Measurements from ENCODE around the gene CEBPG. TPM values are rescaled to one million over a fixed set of nuclear protein-coding genes. Genes with fewer than 3 reads are reported as not detected.

Gene CEBPG
- total RNA-seq, 1 experiment from 2014 or later, result 33.4 TPM

- Histone ChIP-seq H3K4me3 (no peak overlapping the region), H2AFZ (no peak overlapping the region), H3K36me3 (ENCODE audit: low read depth) (no peaks in the 10 kb centered on the region), H3K4me1 (replicated peaks; ENCODE audit: insufficient read depth) (no peaks in the 10 kb centered on the region), H3K27ac (no peak overlapping the region), H3K9me3 (ENCODE audit: insufficient read depth, low read depth) (peaks cover 10% of the 10 kb centered on the region; the same call in 1 of the 2 replicates), H3K79me2 (ENCODE audit: low read depth) (no peaks in the 10 kb centered on the region), H4K20me1 (ENCODE audit: insufficient read depth) (no peaks in the 10 kb centered on the region), H3K4me2 (no peak overlapping the region), H3K27me3 (ENCODE audit: insufficient read depth, low read depth) (peaks cover 26% of the 10 kb centered on the region), H3K9me2 (ENCODE audit: insufficient read depth) (no peaks in the 10 kb centered on the region), H3F3A (ENCODE audit: insufficient read depth, low read depth) (no peaks in the 10 kb centered on the region)
- intact Hi-C loops (cut with micrococcal nuclease; ENCODE audit: unreplicated experiment), result no loop called here
- ChIA-PET CTCF (no interaction called here), POLR2A (ENCODE audit: unreplicated experiment) (interaction anchor here (0.7 kb wide), 1 partner anchor 18 kb away, joined by 4 read pairs; no protein-coding TSS in a partner anchor)
- BruUV-seq (replicated peaks), result no TSS peak
- DNase-seq, result no peak
- TF ChIP-seq CTCF (conservative IDR thresholded peaks at IDR 0.05) (no peak), EZH2 (IDR thresholded peaks at IDR 0.05; ENCODE audit: low read depth) (no peak)
Measured at GRCh38 chr19:33357556-33357955, 16.0 kb upstream of the CEBPG start.

GRCh38 chr19:33358408-33358807 lies 15.1 kb upstream of the CEBPG start:
- Histone ChIP-seq H3K4me3 (no peak overlapping the region), H3K9me2 (ENCODE audit: insufficient read depth) (no peaks in the 10 kb centered on the region), H3F3A (ENCODE audit: insufficient read depth, low read depth) (no peaks in the 10 kb centered on the region), H3K4me2 (no peak overlapping the region), H4K20me1 (ENCODE audit: insufficient read depth) (no peaks in the 10 kb centered on the region), H3K9me3 (ENCODE audit: insufficient read depth, low read depth) (peaks cover 10% of the 10 kb centered on the region; the same call in 1 of the 2 replicates), H3K36me3 (ENCODE audit: low read depth) (no peaks in the 10 kb centered on the region), H3K4me1 (replicated peaks; ENCODE audit: insufficient read depth) (no peaks in the 10 kb centered on the region), H3K27me3 (ENCODE audit: insufficient read depth, low read depth) (peaks cover 31% of the 10 kb centered on the region), H2AFZ (no peak overlapping the region), H3K79me2 (ENCODE audit: low read depth) (no peaks in the 10 kb centered on the region), H3K27ac (no peak overlapping the region)
- POLR2A ChIA-PET (ENCODE audit: unreplicated experiment), result interaction anchor here (0.7 kb wide), 1 partner anchor 19 kb away, joined by 4 read pairs; no protein-coding TSS in a partner anchor
- BruUV-seq (replicated peaks), result no TSS peak
- DNase-seq, result no peak
- TF ChIP-seq EZH2 (IDR thresholded peaks at IDR 0.05; ENCODE audit: low read depth) (no peak), CTCF (conservative IDR thresholded peaks at IDR 0.05) (no peak)
- intact Hi-C loops (cut with micrococcal nuclease; ENCODE audit: unreplicated experiment), result no loop called here
- CTCF ChIA-PET, result no interaction called here

GRCh38 chr19:33359581-33359980 lies 13.9 kb upstream of the CEBPG start:
- H3K4me1 ChIP-seq (replicated peaks; ENCODE audit: insufficient read depth), result no peaks in the 10 kb centered on the region
- intact Hi-C loops (cut with micrococcal nuclease; ENCODE audit: unreplicated experiment), result no loop called here
- DNase-seq, result no peak

More at GRCh38 chr19:33359581-33359980, 13.9 kb upstream of the CEBPG start:
- Histone ChIP-seq H3K36me3 (ENCODE audit: low read depth) (no peaks in the 10 kb centered on the region), H3K9me3 (ENCODE audit: insufficient read depth, low read depth) (peaks cover 10% of the 10 kb centered on the region; the same call in 1 of the 2 replicates), H2AFZ (no peak overlapping the region), H3K79me2 (ENCODE audit: low read depth) (no peaks in the 10 kb centered on the region), H3K9me2 (ENCODE audit: insufficient read depth) (no peaks in the 10 kb centered on the region), H3K4me2 (no peak overlapping the region), H3K4me3 (no peak overlapping the region), H3K27me3 (ENCODE audit: insufficient read depth, low read depth) (peaks cover 31% of the 10 kb centered on the region), H4K20me1 (ENCODE audit: insufficient read depth) (no peaks in the 10 kb centered on the region), H3F3A (ENCODE audit: insufficient read depth, low read depth) (no peaks in the 10 kb centered on the region), H3K27ac (no peak overlapping the region)
- ChIA-PET CTCF (interaction anchor here (0.6 kb wide), 1 partner anchor 21 kb away, joined by 4 read pairs; no protein-coding TSS in a partner anchor), POLR2A (ENCODE audit: unreplicated experiment) (interaction anchor here (0.6 kb wide), 1 partner anchor 43 kb away, joined by 3 read pairs; no protein-coding TSS in a partner anchor)
- TF ChIP-seq CTCF (conservative IDR thresholded peaks at IDR 0.05) (no peak), EZH2 (IDR thresholded peaks at IDR 0.05; ENCODE audit: low read depth) (no peak)
- BruUV-seq (replicated peaks), result no TSS peak
